PC-9 (cell line): Measurements from ENCODE around the gene GAS7. TPM values are rescaled to one million over a fixed set of nuclear protein-coding genes. Genes with fewer than 3 reads are reported as not detected.
"Not testable (repeated sequence)": the region's sequence is repeated elsewhere in the genome, so short reads cannot be mapped to it uniquely, and the experiment has no call there.

Experiments used
- BruUV-seq: library from RNA; stranded (reverse); fragments of 400-500 nt; replicated peaks from 2 replicates; lab custom pipeline; 2021; lab: Mats Ljungman, UMichigan
- CTCF ChIA-PET: fragments of 300-600 bp; sonication (Branson Sonifier 250); formaldehyde crosslinking; loops from one replicate; lab custom pipeline; 2022; ENCODE audit warnings: antibody characterized with exemption; lab: Charles Lee
- POLR2A ChIA-PET: fragments of 300-600 bp; sonication (Branson Sonifier 250); formaldehyde crosslinking; loops from one replicate; lab custom pipeline; 2022; ENCODE audit warnings: antibody characterized with exemption; ENCODE audit not compliant: unreplicated experiment; lab: Charles Lee
- DNase-seq, 2 experiments: peaks; one replicate each; pipeline versions ENCODE4 v3.0.0 to v3.0.0-alpha.2; 2015 to 2022; ENCODE audit warnings: mixed read lengths in 1 of 2
- H2AFZ ChIP-seq: fragments of 200-600 bp; sonication (generic); 2 replicates; pipeline ENCODE4 v1.8.1; 2017; ENCODE audit warnings: antibody characterized with exemption
- H3F3A ChIP-seq: fragments of 200-600 bp; sonication (generic); 2 replicates; pipeline ENCODE4 v1.8.1; 2017; ENCODE audit warnings: antibody characterized with exemption, mild to moderate bottlenecking, low read depth; ENCODE audit not compliant: insufficient read depth
- H3K27ac ChIP-seq: fragments of 200-600 bp; sonication (generic); 2 replicates; pipeline ENCODE4 v1.6.1; 2016; ENCODE audit warnings: mixed run types
- H3K27me3 ChIP-seq: fragments of 200-600 bp; sonication (generic); 2 replicates; pipeline ENCODE4 v1.6.1; 2016; ENCODE audit warnings: low read depth, mixed run types; ENCODE audit not compliant: insufficient read depth
- H3K36me3 ChIP-seq: fragments of 200-600 bp; sonication (generic); 2 replicates; pipeline ENCODE4 v1.6.1; 2016; ENCODE audit warnings: low read depth, mixed run types
- H3K4me1 ChIP-seq: fragments of 200-600 bp; sonication (generic); replicated peaks from 2 replicates; pipeline ENCODE4 v1.6.1; 2016; ENCODE audit warnings: mixed run types; ENCODE audit not compliant: insufficient read depth
- H3K4me2 ChIP-seq: fragments of 200-600 bp; sonication (generic); 2 replicates; pipeline ENCODE4 v1.6.1; 2017; ENCODE audit warnings: mixed run types
- H3K4me3 ChIP-seq: fragments of 200-600 bp; sonication (generic); 2 replicates; pipeline ENCODE4 v1.6.1; 2016; ENCODE audit warnings: mixed run types
- H3K79me2 ChIP-seq: fragments of 200-600 bp; sonication (generic); 2 replicates; pipeline ENCODE4 v1.6.1; 2017; ENCODE audit warnings: low read depth, mixed run types
- H3K9me2 ChIP-seq: fragments of 200-600 bp; sonication (generic); 2 replicates; pipeline ENCODE4 v1.8.1; 2017; ENCODE audit warnings: mild to moderate bottlenecking; ENCODE audit not compliant: insufficient read depth
- H3K9me3 ChIP-seq: fragments of 200-600 bp; sonication (generic); 2 replicates; pipeline ENCODE4 v1.8.1; 2016; ENCODE audit warnings: low read depth; ENCODE audit not compliant: insufficient read depth
- H4K20me1 ChIP-seq: fragments of 200-600 bp; sonication (generic); 2 replicates; pipeline ENCODE4 v1.8.1; 2017; ENCODE audit not compliant: insufficient read depth
- EZH2 ChIP-seq: fragments of 200-600 bp; sonication (generic); IDR thresholded peaks from 2 replicates; pipeline ENCODE4 v1.8.0; 2017; ENCODE audit warnings: antibody characterized with exemption, low read depth
- intact Hi-C: fragments of 100-400 bp; cut with micrococcal nuclease; formaldehyde crosslinking; loops from one replicate; pipeline ENCODE4 v1.10.0; 2022; ENCODE audit not compliant: unreplicated experiment
- total RNA-seq: library from RNA; stranded (reverse); gene quantifications from 2 replicates; pipeline ENCODE4 v1.2.3, GENCODE V29; 2021
- TF ChIP-seq, protein P1 (sequence below): fragments of 200-600 bp; sonication (generic); conservative IDR thresholded peaks from 2 replicates; pipeline ENCODE4 v1.6.1; 2017; ENCODE audit warnings: mixed run types, antibody characterized with exemption, mild to moderate bottlenecking, moderate library complexity

Gene GAS7
- total RNA-seq, 1 experiment from 2014 or later: not detected

DNA sequence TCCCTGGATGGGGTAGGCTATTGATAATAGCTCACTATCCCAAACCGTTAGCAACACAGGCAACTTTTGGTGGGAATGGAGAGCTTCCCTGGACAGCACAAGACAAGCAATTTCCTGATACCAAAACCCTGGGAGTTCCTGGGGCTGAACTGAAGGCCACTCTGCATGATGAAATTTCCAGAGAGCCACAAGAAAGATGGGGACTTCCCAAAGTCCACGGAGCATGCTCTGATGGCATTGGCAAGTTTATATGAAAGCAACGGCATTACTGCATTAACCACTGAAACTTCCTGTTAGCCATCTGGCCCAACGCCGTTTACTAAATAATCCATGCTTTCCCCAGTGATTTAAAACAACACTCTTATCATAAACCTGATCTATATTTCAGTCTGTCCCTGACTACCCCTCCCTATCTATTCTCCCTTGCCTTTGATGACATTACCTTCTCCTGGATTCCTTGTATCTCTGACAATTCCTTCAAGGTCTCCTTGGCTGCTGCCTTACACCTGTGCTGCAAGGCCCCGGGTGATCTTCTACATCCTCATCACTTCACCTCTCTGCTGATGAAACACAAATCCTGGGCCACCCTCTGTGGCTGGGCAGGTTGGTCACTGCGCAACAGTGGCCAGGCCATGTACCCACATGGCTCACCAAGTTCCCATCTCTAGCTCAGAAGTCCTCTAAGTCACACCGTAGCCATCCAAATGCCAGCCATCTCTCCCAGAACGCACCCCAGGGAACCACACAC is 184.9 kb downstream of the GAS7 start:
- DNase-seq: no peak
- intact Hi-C loops: no loop called here
- Histone ChIP-seq H3K27me3 (peaks cover 67% of the 10 kb centered on the region), H3K4me1 (no peaks in the 10 kb centered on the region), H4K20me1 (no peaks in the 10 kb centered on the region), H3K9me3 (no peaks in the 10 kb centered on the region), H3K79me2 (no peaks in the 10 kb centered on the region), H3K36me3 (no peaks in the 10 kb centered on the region), H3K4me3 (no peak overlapping the region), H2AFZ (no peak overlapping the region), H3K9me2 (no peaks in the 10 kb centered on the region), H3K27ac (no peak overlapping the region), H3K4me2 (no peak overlapping the region), H3F3A (no peaks in the 10 kb centered on the region)
- CTCF ChIA-PET: no interaction called here
- no TSS peak for BruUV-seq
- TF ChIP-seq, protein P1, sequence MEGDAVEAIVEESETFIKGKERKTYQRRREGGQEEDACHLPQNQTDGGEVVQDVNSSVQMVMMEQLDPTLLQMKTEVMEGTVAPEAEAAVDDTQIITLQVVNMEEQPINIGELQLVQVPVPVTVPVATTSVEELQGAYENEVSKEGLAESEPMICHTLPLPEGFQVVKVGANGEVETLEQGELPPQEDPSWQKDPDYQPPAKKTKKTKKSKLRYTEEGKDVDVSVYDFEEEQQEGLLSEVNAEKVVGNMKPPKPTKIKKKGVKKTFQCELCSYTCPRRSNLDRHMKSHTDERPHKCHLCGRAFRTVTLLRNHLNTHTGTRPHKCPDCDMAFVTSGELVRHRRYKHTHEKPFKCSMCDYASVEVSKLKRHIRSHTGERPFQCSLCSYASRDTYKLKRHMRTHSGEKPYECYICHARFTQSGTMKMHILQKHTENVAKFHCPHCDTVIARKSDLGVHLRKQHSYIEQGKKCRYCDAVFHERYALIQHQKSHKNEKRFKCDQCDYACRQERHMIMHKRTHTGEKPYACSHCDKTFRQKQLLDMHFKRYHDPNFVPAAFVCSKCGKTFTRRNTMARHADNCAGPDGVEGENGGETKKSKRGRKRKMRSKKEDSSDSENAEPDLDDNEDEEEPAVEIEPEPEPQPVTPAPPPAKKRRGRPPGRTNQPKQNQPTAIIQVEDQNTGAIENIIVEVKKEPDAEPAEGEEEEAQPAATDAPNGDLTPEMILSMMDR: no peak
- no peak for TF ChIP-seq EZH2
- POLR2A ChIA-PET: no interaction called here

DNA sequence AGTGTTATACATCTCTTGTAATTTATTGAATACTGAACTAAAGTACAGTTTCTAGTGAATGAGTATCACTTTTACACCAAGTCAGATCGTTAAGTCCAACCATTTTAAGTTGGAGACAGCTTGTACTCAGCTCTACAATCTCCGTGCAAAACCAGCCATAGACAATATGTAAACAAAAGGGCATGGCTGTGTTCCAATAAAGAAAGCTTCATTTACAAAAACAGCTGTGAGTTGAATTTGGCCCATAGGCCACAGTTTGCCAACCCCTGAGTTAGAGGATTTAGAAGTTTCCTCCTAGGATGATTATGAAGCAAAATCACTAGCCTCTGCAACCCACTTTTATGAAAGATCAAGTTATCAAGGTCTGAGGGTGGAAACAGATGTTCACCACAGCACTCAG is 187.7 kb downstream of the GAS7 start:
- no peak overlapping the region for H3K4me2 ChIP-seq
- no peak overlapping the region for H3K27ac ChIP-seq
- H3K4me1 ChIP-seq: no peaks in the 10 kb centered on the region
- H2AFZ ChIP-seq: no peak overlapping the region
- H3K27me3 ChIP-seq: peaks cover 72% of the 10 kb centered on the region
- no TSS peak for BruUV-seq
- H3F3A ChIP-seq: no peaks in the 10 kb centered on the region
- H3K4me3 ChIP-seq: no peak overlapping the region
- DNase-seq: no peak
- H4K20me1 ChIP-seq: no peaks in the 10 kb centered on the region
- no peak for TF ChIP-seq EZH2
- TF ChIP-seq, protein P1: no peak
- intact Hi-C loops: no loop called here
- no peaks in the 10 kb centered on the region for H3K79me2 ChIP-seq
- H3K9me2 ChIP-seq: no peaks in the 10 kb centered on the region
- no peaks in the 10 kb centered on the region for H3K9me3 ChIP-seq
- CTCF ChIA-PET: no interaction called here
- H3K36me3 ChIP-seq: no peaks in the 10 kb centered on the region
- POLR2A ChIA-PET: no interaction called here

DNA sequence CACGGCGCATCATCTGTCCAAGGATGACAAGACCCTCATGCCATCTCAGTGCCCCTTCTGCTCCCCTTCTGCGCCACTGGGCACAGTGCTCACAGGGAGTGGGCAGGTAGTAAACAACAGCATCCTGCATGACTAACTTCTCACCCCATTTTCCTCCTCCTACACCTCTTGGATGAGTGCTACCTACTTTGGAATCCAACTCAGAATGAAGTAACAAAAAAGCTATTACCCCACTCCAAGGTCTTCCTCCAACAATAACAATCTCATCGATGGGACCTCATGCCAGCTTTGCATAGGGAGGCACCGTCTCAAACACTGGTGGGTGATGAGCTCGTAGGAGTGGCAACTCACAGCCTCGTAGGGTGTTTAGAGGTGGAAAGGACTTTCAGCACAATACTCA is 194.7 kb downstream of the GAS7 start:
- POLR2A ChIA-PET: no interaction called here
- H3K9me2 ChIP-seq: no peaks in the 10 kb centered on the region
- no peaks in the 10 kb centered on the region for H3K79me2 ChIP-seq
- H3K4me1 ChIP-seq: no peaks in the 10 kb centered on the region
- H3F3A ChIP-seq: no peaks in the 10 kb centered on the region
- no peak overlapping the region for H2AFZ ChIP-seq
- no peak overlapping the region for H3K4me3 ChIP-seq
- no TSS peak for BruUV-seq
- H3K4me2 ChIP-seq: no peak overlapping the region
- intact Hi-C loops: no loop called here
- no peaks in the 10 kb centered on the region for H3K9me3 ChIP-seq
- no peaks in the 10 kb centered on the region for H4K20me1 ChIP-seq
- H3K27me3 ChIP-seq: peaks cover 50% of the 10 kb centered on the region
- TF ChIP-seq, protein P1: no peak
- no peak for TF ChIP-seq EZH2
- H3K27ac ChIP-seq: no peak overlapping the region
- CTCF ChIA-PET: no interaction called here
- H3K36me3 ChIP-seq: no peaks in the 10 kb centered on the region
- DNase-seq: no peak

DNA sequence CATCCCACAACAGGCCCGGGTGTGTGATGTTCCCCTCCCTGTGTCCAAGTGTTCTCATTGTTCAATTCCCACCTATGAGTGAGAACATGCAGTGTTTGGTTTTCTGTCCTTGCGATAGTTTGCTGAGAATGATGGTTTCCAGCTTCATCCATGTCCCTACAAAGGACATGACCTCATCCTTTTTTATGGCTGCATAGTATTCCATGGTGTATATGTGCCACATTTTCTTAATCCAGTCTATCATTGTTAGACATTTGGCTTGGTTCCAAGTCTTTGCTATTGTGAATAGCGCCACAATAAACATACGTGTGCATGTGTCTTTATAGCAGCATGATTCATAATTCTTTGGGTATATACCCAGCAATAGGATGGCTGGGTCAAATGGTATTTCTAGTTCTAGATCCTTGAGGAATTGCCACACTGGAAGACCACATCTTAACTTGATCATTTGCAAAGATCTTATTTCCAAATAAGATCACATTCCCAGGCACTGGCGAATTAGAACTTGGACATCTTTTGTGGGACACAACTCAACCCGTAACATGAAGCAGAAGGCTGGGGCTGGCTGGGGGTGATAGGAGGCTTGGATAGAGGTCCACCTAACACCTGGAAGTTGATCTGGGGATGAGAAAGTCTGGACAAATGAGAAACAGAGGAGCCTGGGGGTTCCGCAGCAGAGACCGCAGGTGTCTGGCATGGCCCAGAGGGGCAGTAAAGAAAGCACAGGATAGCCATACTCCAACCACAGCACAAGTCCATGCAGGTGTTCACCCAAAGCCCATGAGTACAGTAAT is 195.6 kb downstream of the GAS7 start:
- DNase-seq, H3K9me2 ChIP-seq, H4K20me1 ChIP-seq, H3K9me3 ChIP-seq, H3K4me1 ChIP-seq, CTCF ChIA-PET, H2AFZ ChIP-seq, H3K4me3 ChIP-seq, H3K79me2 ChIP-seq, H3K27ac ChIP-seq, BruUV-seq, H3K4me2 ChIP-seq, intact Hi-C loops, H3F3A ChIP-seq, POLR2A ChIA-PET, H3K36me3 ChIP-seq: not testable (repeated sequence)
- H3K27me3 ChIP-seq: peaks cover 51% of the 10 kb centered on the region
